GM12878 (cell line): ENCODE measurements around the gene HYAL4. TPM values are rescaled to one million over a fixed set of nuclear protein-coding genes. Genes with fewer than 3 reads are reported as not detected.

Experiments used
- ATAC-seq: fragments of 200-7000 bp; cut with Tn5 transposase; 3 replicates; pipeline ENCODE4 v1.9.1; 2020; ENCODE audit warnings: mild to moderate bottlenecking, moderate library complexity
- BruUV-seq: library from RNA; stranded (reverse); fragments of 400-500 nt; replicated peaks from 2 replicates; lab custom pipeline; 2021; lab: Mats Ljungman, UMichigan
- CTCF ChIA-PET: fragments of 300-600 bp; sonication (Branson Sonifier 250); formaldehyde crosslinking; extraction: SDS; loops from one replicate; lab custom pipeline; 2021; ENCODE audit warnings: inconsistent platforms; lab: Yijun Ruan, JAX
- POLR2A ChIA-PET: fragments of 350-600 bp; formaldehyde crosslinking; extraction: SDS; loops from one replicate; lab custom pipeline; 2021; ENCODE audit warnings: inconsistent platforms; lab: Charles Lee
- RAD21 ChIA-PET: fragments of 300-600 bp; sonication (Branson Sonifier 250); formaldehyde crosslinking; loops from one replicate; lab custom pipeline; 2023; ENCODE audit warnings: antibody characterized with exemption; ENCODE audit not compliant: unreplicated experiment; lab: Charles Lee
- SMC1A ChIA-PET: fragments of 300-600 bp; sonication (Branson Sonifier 250); formaldehyde crosslinking; loops from one replicate; lab custom pipeline; 2023; ENCODE audit not compliant: unreplicated experiment, uncharacterized antibody; lab: Charles Lee
- DNase-seq: peaks from one replicate; pipeline ENCODE4 v3.0.0-alpha.2; 2011; ENCODE audit warnings: low read depth, low spot score
- FAIRE-seq: peaks from 3 replicates; lab custom pipeline; 2011; peaks lifted over from hg19 to GRCh38; lab: Jason Lieb, UNC
- H2AFZ ChIP-seq: 2 replicates; pipeline ENCODE4 v1.6.0; 2011; ENCODE audit warnings: low read depth, low read length, control low read depth; ENCODE audit not compliant: control insufficient read depth
- H3K27ac ChIP-seq: 2 replicates; pipeline ENCODE4 v1.5.1; 2011; ENCODE audit warnings: control low read depth; ENCODE audit not compliant: control insufficient read depth, insufficient read depth
- H3K27me3 ChIP-seq, 2 experiments: replicated peaks in 1 of 2; 2 replicates each; pipeline versions ENCODE4 v1.6.0 to v1.6.1; 2011; ENCODE audit warnings: low read length in 1 of 2; ENCODE audit not compliant: control insufficient read depth in 2 of 2, insufficient read depth in 2 of 2
- H3K36me3 ChIP-seq, 2 experiments: 2 replicates each; pipeline ENCODE4 v1.5.1; 2011; ENCODE audit warnings: low read length in 1 of 2; ENCODE audit not compliant: control insufficient read depth in 2 of 2, insufficient read depth in 2 of 2
- H3K4me1 ChIP-seq: 2 replicates; pipeline ENCODE4 v1.6.1; 2011; ENCODE audit warnings: mild to moderate bottlenecking, low read length, moderate library complexity, mixed read lengths; ENCODE audit not compliant: control insufficient read depth, insufficient read depth
- H3K4me2 ChIP-seq: 2 replicates; pipeline ENCODE4 v1.6.0; 2011; ENCODE audit warnings: control low read depth; ENCODE audit not compliant: control insufficient read depth, insufficient read depth
- H3K4me3 ChIP-seq: fragments of 200-600 bp; sonication (generic); 2 replicates; pipeline ENCODE4 v1.5.1; 2016
- H3K79me2 ChIP-seq: 2 replicates; pipeline ENCODE4 v1.6.0; 2011; ENCODE audit warnings: low read length; ENCODE audit not compliant: control insufficient read depth, insufficient read depth
- H3K9ac ChIP-seq: 2 replicates; pipeline ENCODE4 v1.8.0; 2011; ENCODE audit warnings: low read length, control low read depth, mixed read lengths; ENCODE audit not compliant: control insufficient read depth, insufficient read depth
- H3K9me3 ChIP-seq: replicated peaks from 3 replicates; pipeline ENCODE4 v1.5.1; 2011; ENCODE audit warnings: mild to moderate bottlenecking, low read length; ENCODE audit not compliant: control insufficient read depth, insufficient read depth
- H4K20me1 ChIP-seq: 2 replicates; pipeline ENCODE4 v1.6.0; 2011; ENCODE audit not compliant: control insufficient read depth, insufficient read depth
- CUX1 ChIP-seq: IDR thresholded peaks from 2 replicates; pipeline ENCODE4 v1.6.1; 2012; ENCODE audit warnings: improper control_type of control experiment, low read depth, low read length; ENCODE audit not compliant: insufficient replicate concordance
- HDGF ChIP-seq: fragments of 450-650 bp; IDR thresholded peaks from 2 replicates; pipeline ENCODE4 v1.6.1; 2016; ENCODE audit warnings: antibody characterized with exemption
- MLLT1 ChIP-seq: fragments of 450-650 bp; IDR thresholded peaks from 2 replicates; pipeline ENCODE4 v1.6.1; 2016; ENCODE audit warnings: mild to moderate bottlenecking
- PRDM15 ChIP-seq: fragments of 450-650 bp; formaldehyde crosslinking; IDR thresholded peaks from 2 replicates; pipeline ENCODE4 v1.4.0; 2020; ENCODE audit warnings: mild to moderate bottlenecking, moderate library complexity
- SMAD5 ChIP-seq: IDR thresholded peaks from 2 replicates; pipeline ENCODE4 v1.6.1; 2016; ENCODE audit warnings: antibody characterized with exemption, low read depth
- YY1 ChIP-seq: IDR thresholded peaks from 2 replicates; pipeline ENCODE4 v1.6.1; 2011; ENCODE audit warnings: low read depth, mild to moderate bottlenecking, low read length
- ZNF217 ChIP-seq: fragments of 450-650 bp; IDR thresholded peaks from 2 replicates; pipeline ENCODE4 v1.6.1; 2017; ENCODE audit warnings: antibody characterized with exemption, mild to moderate bottlenecking
- WGBS: methylation state at CpG from one replicate; pipeline ENCODE4 v1.1.6; 2016; ENCODE audit warnings: low lambda C conversion rate; ENCODE audit not compliant: insufficient replicate concordance, insufficient coverage; ENCODE audit errors: missing lambda C conversion rate; 5-methylcytosine and 5-hydroxymethylcytosine counted together
- in situ Hi-C: fragments of 300-500 bp; cut with MboI; formaldehyde crosslinking; loops from 9 replicates; pipeline ENCODE4 v1.14.3; 2018; ENCODE audit warnings: mixed read lengths
- intact Hi-C: fragments of 100-400 bp; cut with micrococcal nuclease; formaldehyde crosslinking; loops from one replicate; pipeline ENCODE4 v1.14.2; 2022; ENCODE audit not compliant: unreplicated experiment
- polyA plus RNA-seq, 11 experiments: library from polyadenylated mRNA; depleted of rRNA in 4 of 11; unstranded in 6 of 11; stranded (reverse) in 5 of 11; fragments of >200 nt; fragmentation: Nextera tagmentation in 4 of 11; fragmentation: Illumina TruSeq in 1 of 11; extraction: Ambion mirVana in 4 of 11; extraction: Trizol in 1 of 11; gene quantifications; 1 replicate in 1 of 11; 2 replicates in 10 of 11; pipeline versions ENCODE4 v1.2.1 to v1.2.3, GENCODE V29; 2011 to 2016; ENCODE audit warnings: inconsistent platforms in 2 of 11, missing spikeins in 2 of 11, low read depth in 1 of 11
- total RNA-seq, 4 experiments: library from RNA; depleted of rRNA in 3 of 4; stranded (reverse); fragments of >200 nt in 3 of 4; fragmentation: Illumina TruSeq in 1 of 4; extraction: Trizol in 1 of 4; gene quantifications; 2 replicates each; pipeline versions ENCODE4 v1.2.1 to v1.2.3, GENCODE V29; 2013 to 2021

Gene HYAL4
- total and polyA plus RNA-seq, 10 of the 15 experiments (the other 5 are each of a cell fraction or from before 2014, with no cell fraction given) = 0.14 to 0.88 (median 0.26) TPM; not detected in 1

- SMC1A ChIA-PET = interaction anchor here (1.1 kb wide), 1 partner anchor 16 kb away, joined by 4 read pairs; no protein-coding TSS in a partner anchor
- Histone ChIP-seq H3K27ac (no peak overlapping the region), H3K4me3 (no peak overlapping the region), H2AFZ (no peak overlapping the region), H3K4me1 (no peaks in the 10 kb centered on the region), H3K9me3 (no peaks in the 10 kb centered on the region; the same call in 2 of the 3 replicates), H3K9ac (no peak overlapping the region), H3K27me3 (no peaks in the 10 kb centered on the region), H3K4me2 (no peak overlapping the region), H3K79me2 (no peaks in the 10 kb centered on the region), H4K20me1 (no peaks in the 10 kb centered on the region), H3K36me3 (no peaks in the 10 kb centered on the region)
- in situ Hi-C loops (no loop called here), intact Hi-C loops (no loop called here)
- 21% methylated on average over 1 of the region's 1 CpG for WGBS
- no peak for ATAC-seq
- no peak for DNase-seq
- no TSS peak for BruUV-seq
- no peak for FAIRE-seq
- POLR2A ChIA-PET = no interaction called here
- TF ChIP-seq YY1 = no peak
- TF ChIP-seq PRDM15 (CRISPR knock-in tag) = no peak
- no peak for TF ChIP-seq ZNF217
- TF ChIP-seq SMAD5 = no peak
- CTCF ChIA-PET = no interaction called here
- RAD21 ChIA-PET = interaction anchor here (1.1 kb wide), 1 partner anchor 29 kb away, joined by 3 read pairs; no protein-coding TSS in a partner anchor
Observed at GRCh38 chr7:123901101-123901500, 56.1 kb downstream of the HYAL4 start.

GRCh38 chr7:123905714-123906113 lies 60.7 kb downstream of the HYAL4 start:
- RAD21 ChIA-PET = no interaction called here
- FAIRE-seq (no peak), ATAC-seq (no peak), DNase-seq (no peak)
- in situ Hi-C loops (no loop called here), intact Hi-C loops (no loop called here)
- Histone ChIP-seq H3K9me3 (no peaks in the 10 kb centered on the region; the same call in 2 of the 3 replicates), H3K4me3 (no peak overlapping the region), H3K79me2 (no peaks in the 10 kb centered on the region), H3K27ac (no peak overlapping the region), H4K20me1 (no peaks in the 10 kb centered on the region), H2AFZ (no peak overlapping the region), H3K36me3 (no peaks in the 10 kb centered on the region), H3K4me2 (no peak overlapping the region), H3K9ac (no peak overlapping the region), H3K27me3 (no peaks in the 10 kb centered on the region), H3K4me1 (no peaks in the 10 kb centered on the region)
- CTCF ChIA-PET = no interaction called here
- POLR2A ChIA-PET = no interaction called here
- SMC1A ChIA-PET = no interaction called here
- BruUV-seq = no TSS peak
- TF ChIP-seq MLLT1 (no peak), CUX1 (no peak), HDGF (no peak)
